Omental fat pad (tissue), 4 donors: ENCODE data around the gene DPYD. TPM values are rescaled to one million over a fixed set of nuclear protein-coding genes. Genes with fewer than 3 reads are reported as not detected.

Source experiments
- ATAC-seq: fragments of 150-250 bp; one replicate; pipeline ENCODE4 v1.9.1; 2016; ENCODE audit warnings: mild to moderate bottlenecking, moderate library complexity; ENCODE audit not compliant: low FRiP score
- DNase-seq: peaks from one replicate; pipeline ENCODE4 v3.0.0-alpha.2; 2019; ENCODE audit warnings: low spot score
- total RNA-seq, 4 donors: library from RNA; depleted of rRNA; stranded (reverse); fragments of >200 nt; gene quantifications; one replicate each; pipeline ENCODE4 v1.1.0, GENCODE V29; 2016
- TF ChIP-seq, protein P1 (sequence below), 3 donors: fragments of 450-650 bp; IDR thresholded peaks; one replicate each; pipeline ENCODE4 v1.5.1; 2016 to 2017; ENCODE audit warnings: antibody characterized with exemption in 3 of 3, mild to moderate bottlenecking in 3 of 3, moderate library complexity in 2 of 3

Gene DPYD
- total RNA-seq, 4 donors from 2014 or later = 52.5 to 86.4 (median 60.3) TPM

GRCh38 chr1:97297611-97298010, 623.2 kb downstream of the DPYD start:
- no peak for ATAC-seq
- DNase-seq = no peak
- TF ChIP-seq, protein P1, sequence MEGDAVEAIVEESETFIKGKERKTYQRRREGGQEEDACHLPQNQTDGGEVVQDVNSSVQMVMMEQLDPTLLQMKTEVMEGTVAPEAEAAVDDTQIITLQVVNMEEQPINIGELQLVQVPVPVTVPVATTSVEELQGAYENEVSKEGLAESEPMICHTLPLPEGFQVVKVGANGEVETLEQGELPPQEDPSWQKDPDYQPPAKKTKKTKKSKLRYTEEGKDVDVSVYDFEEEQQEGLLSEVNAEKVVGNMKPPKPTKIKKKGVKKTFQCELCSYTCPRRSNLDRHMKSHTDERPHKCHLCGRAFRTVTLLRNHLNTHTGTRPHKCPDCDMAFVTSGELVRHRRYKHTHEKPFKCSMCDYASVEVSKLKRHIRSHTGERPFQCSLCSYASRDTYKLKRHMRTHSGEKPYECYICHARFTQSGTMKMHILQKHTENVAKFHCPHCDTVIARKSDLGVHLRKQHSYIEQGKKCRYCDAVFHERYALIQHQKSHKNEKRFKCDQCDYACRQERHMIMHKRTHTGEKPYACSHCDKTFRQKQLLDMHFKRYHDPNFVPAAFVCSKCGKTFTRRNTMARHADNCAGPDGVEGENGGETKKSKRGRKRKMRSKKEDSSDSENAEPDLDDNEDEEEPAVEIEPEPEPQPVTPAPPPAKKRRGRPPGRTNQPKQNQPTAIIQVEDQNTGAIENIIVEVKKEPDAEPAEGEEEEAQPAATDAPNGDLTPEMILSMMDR (IDR thresholded peaks at IDR 0.05) = no peak

GRCh38 chr1:97281962-97282361, 638.9 kb downstream of the DPYD start:
- DNase-seq = no peak
- TF ChIP-seq, protein P1 (IDR thresholded peaks at IDR 0.05) = no peak
- ATAC-seq = no peak

GRCh38 chr1:97277891-97278654, 642.8 kb downstream of the DPYD start:
- ATAC-seq = peak; percentile 88

DNA sequence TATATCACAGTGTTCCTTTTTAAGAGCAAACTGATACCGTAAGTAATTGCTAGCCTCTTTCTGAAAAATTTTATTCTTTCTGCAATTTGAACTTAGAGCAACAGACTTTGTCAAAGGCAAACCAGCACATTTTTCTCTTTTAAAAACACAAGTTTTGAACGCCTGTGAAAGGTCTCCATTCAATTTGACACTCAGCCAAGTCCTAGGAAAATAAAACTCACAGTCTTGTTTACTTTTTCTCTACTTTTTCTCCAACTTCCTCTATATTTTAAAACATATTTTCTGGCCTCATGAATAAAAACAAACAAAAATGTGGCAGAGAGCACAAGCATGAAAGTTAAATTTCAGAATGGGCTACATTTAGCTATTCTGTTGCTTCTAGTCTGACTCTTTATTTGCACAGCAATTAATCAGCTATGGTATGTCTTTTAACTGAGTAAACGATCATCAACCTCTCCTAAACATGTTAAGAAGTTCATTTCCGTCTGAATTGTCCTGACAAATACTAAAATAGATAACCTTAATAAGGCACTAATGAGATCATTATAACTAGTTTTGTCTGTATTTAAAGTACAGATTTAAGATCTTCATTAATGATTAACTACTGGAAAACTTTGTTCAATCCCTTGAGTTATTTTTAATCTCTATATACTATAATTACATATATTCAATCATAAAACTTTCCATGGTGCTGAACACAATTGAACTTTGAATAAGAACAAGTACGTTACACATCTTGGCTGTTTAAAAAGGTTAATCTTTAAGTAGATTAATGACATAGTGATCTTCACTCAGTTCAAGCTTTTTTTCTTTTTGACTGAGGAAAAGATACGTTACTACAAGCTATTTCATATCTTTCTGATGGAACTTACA, 648.7 kb downstream of the DPYD start:
- DNase-seq = no peak
- TF ChIP-seq, protein P1 (IDR thresholded peaks at IDR 0.05) = no peak
- ATAC-seq = no peak

More at GRCh38 chr1:97277891-97278654, 642.8 kb downstream of the DPYD start:
- TF ChIP-seq, protein P1 (IDR thresholded peaks at IDR 0.05) = no peak
- DNase-seq = no peak

DNA sequence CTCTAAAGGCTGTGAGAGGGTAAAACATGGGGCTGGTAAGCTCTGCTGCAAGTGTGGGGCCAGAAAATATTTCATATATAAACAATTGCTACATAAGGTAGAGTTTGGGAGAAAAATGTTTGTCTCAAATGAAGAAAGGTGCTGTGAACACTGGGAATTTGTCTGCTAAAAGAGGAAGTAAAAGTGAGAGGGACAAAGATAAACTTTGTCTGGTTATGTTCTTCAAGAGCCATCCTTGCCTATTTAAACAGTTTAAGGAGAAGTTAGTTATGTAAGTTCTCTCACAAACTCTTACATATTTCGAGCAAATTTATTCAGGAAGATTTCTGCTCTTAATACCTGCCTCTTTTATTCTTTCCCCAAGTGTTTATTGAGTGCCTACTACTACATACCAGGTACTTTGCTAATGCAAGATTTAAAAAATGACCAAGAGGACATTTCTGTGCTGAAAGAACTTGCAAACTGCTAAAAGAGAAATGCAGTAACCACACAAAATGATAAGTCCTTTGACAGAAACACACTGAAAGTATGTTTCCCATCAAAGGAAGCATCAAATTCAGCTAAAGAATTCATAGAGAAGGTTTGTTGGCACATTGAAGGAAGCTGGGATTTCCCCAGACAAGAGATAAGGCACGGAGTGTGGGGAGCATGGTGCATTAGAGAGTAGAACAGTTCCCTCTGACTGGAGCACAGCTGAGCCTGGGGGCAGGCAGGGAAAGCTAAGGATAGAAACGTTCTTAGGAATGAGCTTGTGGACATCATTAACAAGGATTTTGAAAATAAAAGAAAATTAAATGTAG, 650.1 kb downstream of the DPYD start:
- ATAC-seq (peak; percentile 79), DNase-seq (no peak)
- TF ChIP-seq, protein P1 (IDR thresholded peaks at IDR 0.05) = no peak

DNA sequence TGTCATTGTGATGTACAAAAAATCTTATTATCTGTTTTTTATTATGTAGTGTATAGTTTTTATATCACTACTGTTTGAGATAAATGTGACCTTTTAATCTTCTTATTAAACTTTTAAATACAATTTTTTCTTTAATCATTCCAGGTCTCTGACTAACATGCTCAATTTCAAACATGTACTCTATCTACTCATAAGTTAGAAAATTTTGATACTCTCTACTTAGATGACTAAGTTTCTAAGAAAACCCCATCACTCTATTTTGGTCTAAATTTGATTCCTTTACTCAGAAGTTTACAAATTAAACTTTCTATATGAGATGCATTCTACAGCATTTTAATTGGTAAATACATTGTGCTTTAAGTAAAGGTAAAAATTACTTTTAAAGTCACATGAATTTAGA, 655.2 kb downstream of the DPYD start:
- TF ChIP-seq, protein P1 (IDR thresholded peaks at IDR 0.05) = no peak
- DNase-seq (no peak), ATAC-seq (no peak)
